PFSK-1 (cell line): Measurements from ENCODE around the gene FSHR.

Experiments
- FOXP2 ChIP-seq: optimal IDR thresholded peaks from 2 replicates; pipeline ENCODE3; 2011; ENCODE audit warnings: borderline replicate concordance, control low read depth, inconsistent platforms; ENCODE audit not compliant: insufficient read depth; ENCODE audit errors: extremely low read length, extremely low read depth
- POLR2AphosphoS5 ChIP-seq: IDR thresholded peaks from 2 replicates; pipeline ENCODE4 v1.6.1; 2012; ENCODE audit warnings: low read depth, mild to moderate bottlenecking, control low read depth, low read length, moderate library complexity
- SIN3A ChIP-seq: IDR thresholded peaks from 2 replicates; pipeline ENCODE4 v1.6.1; 2012; ENCODE audit warnings: mild to moderate bottlenecking, low read length, moderate library complexity, borderline replicate concordance; ENCODE audit not compliant: insufficient read depth
- TAF1 ChIP-seq: IDR thresholded peaks from 2 replicates; pipeline ENCODE4 v1.6.1; 2012; ENCODE audit warnings: low read length, control low read depth, borderline replicate concordance; ENCODE audit not compliant: insufficient read depth
- TF ChIP-seq, protein P1 (sequence below), 2 experiments: IDR thresholded peaks; 2 replicates each; pipeline versions ENCODE4 v1.6.1 to v1.8.0; 2011 to 2012; ENCODE audit warnings: low read depth in 2 of 2, low read length in 2 of 2, control low read depth in 1 of 2, inconsistent platforms in 1 of 2, mild to moderate bottlenecking in 1 of 2, moderate library complexity in 1 of 2; ENCODE audit not compliant: insufficient read depth in 1 of 2

FSHR gene

DNA sequence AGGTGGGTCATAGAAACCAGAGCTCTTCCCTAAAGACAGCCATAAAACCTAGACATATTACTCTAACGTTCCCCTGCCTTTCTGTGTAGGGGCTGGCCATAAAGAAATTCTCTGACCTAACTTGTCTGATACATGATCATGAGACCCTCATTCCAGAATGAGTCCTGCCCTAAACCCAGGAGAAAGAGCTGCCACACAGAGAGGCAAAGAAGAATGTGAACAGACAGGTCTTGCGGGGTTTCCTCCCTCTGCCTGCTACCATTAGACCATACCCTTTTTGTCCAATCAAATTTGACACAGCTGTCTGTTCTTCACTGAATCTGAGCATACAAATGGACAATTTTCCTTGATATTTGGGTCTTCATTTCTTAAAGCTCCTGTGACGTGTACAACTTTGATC lies 200.0 kb downstream of the FSHR start:
- TF ChIP-seq FOXP2: no peak
- no peak for TF ChIP-seq SIN3A
- TF ChIP-seq, protein P1, sequence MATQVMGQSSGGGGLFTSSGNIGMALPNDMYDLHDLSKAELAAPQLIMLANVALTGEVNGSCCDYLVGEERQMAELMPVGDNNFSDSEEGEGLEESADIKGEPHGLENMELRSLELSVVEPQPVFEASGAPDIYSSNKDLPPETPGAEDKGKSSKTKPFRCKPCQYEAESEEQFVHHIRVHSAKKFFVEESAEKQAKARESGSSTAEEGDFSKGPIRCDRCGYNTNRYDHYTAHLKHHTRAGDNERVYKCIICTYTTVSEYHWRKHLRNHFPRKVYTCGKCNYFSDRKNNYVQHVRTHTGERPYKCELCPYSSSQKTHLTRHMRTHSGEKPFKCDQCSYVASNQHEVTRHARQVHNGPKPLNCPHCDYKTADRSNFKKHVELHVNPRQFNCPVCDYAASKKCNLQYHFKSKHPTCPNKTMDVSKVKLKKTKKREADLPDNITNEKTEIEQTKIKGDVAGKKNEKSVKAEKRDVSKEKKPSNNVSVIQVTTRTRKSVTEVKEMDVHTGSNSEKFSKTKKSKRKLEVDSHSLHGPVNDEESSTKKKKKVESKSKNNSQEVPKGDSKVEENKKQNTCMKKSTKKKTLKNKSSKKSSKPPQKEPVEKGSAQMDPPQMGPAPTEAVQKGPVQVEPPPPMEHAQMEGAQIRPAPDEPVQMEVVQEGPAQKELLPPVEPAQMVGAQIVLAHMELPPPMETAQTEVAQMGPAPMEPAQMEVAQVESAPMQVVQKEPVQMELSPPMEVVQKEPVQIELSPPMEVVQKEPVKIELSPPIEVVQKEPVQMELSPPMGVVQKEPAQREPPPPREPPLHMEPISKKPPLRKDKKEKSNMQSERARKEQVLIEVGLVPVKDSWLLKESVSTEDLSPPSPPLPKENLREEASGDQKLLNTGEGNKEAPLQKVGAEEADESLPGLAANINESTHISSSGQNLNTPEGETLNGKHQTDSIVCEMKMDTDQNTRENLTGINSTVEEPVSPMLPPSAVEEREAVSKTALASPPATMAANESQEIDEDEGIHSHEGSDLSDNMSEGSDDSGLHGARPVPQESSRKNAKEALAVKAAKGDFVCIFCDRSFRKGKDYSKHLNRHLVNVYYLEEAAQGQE (IDR thresholded peaks at IDR 0.05; ENCODE audit: insufficient read depth in 1 of 2, low read depth in 2 of 2, low read length in 2 of 2): no peak
- TF ChIP-seq TAF1: no peak
- TF ChIP-seq POLR2AphosphoS5: no peak

DNA sequence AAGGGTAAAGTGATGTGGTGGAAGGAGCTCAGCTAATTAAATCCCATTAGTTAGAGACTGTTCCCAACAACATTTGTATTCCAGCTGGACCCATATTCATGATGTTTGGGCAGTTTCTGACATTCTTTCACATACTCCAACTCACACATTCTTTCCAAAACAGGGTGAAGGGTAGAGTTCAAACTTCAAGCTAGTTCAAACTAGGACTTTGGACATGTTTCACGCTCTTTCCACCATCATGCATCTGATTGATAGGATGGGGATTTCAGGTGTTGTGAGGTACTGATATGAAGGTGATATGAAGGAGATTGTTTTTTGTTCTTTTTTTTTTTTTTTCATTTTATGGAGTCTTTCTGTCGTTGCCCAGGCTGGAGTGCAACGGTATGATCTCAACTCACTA lies 201.7 kb downstream of the FSHR start:
- TF ChIP-seq FOXP2 (no peak), POLR2AphosphoS5 (no peak), TAF1 (no peak), SIN3A (no peak)
- TF ChIP-seq, protein P1 (IDR thresholded peaks at IDR 0.05; ENCODE audit: insufficient read depth in 1 of 2, low read depth in 2 of 2, low read length in 2 of 2): no peak

- TF ChIP-seq, protein P1 (IDR thresholded peaks at IDR 0.05; ENCODE audit: insufficient read depth in 1 of 2, low read depth in 2 of 2, low read length in 2 of 2): no peak
- TF ChIP-seq TAF1 (no peak), POLR2AphosphoS5 (no peak), FOXP2 (no peak), SIN3A (no peak)
These were observed 202.2 kb downstream of the FSHR start for GRCh38 chr2:48952143-48952542.

DNA sequence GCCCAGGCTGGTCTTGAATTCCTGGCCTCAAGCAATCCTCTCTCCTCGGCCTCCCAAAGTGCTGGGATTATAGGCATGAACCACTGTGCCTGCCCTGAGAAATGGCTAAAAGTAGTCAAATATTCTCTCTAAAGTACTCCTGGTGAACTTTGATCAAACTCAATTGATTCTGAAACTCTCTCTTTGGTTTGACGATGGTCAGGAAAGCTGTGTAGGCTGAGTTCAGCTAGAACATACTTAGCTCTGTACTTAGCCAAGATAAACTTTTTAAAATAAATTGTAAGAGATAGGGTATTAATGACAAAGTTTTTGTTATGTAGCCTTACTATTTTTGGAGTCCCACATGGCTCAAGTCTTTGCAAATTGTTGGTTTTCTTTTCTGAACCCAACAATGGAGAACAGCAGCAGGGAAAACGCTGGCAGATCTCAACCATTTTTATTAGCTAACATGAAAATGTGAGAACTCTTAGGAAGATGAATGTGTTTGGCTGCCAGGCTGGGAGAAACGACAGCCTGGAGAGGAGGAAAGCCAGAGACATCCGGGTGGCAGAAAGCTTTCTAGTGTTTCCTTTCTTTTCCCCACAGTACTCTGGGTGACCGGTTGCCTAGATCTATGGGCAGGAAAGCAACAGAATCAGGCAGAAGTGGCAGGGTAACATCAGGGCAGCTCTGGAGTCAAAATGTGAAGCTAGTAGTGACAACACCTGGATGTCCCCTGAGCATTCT lies 205.8 kb downstream of the FSHR start:
- no peak for TF ChIP-seq POLR2AphosphoS5
- TF ChIP-seq, protein P1 (IDR thresholded peaks at IDR 0.05; ENCODE audit: insufficient read depth in 1 of 2, low read depth in 2 of 2, low read length in 2 of 2): no peak
- no peak for TF ChIP-seq FOXP2
- TF ChIP-seq TAF1: no peak
- no peak for TF ChIP-seq SIN3A

DNA sequence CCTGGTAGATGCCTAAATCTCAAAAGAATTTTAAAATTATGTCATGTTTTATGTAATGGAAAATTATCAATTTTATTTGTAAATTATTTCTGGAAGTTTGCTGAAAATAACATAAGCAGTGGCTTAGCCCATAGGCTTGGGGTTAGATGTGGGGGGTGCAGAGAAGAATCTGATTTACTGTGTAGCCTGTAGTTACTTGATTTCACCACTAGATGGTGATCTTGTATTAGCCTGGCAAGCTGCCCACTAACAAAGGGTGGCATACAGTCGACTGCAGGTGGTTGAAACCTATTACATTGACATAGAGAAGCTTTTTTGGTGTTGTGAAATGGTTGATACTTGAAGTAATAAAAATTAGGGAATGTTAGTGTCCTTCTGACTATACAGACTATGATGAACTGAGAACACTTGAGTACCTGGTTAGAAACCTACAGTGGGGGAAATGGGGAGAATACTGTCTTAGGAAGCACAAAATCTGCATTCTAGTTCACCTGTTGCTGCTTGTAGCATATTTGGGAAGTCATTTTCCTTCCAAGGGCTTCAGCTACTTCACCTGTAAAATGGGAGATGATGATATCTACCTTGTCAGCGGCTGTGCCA lies 207.8 kb downstream of the FSHR start:
- TF ChIP-seq POLR2AphosphoS5 (no peak), FOXP2 (no peak), TAF1 (no peak), SIN3A (no peak)
- TF ChIP-seq, protein P1 (IDR thresholded peaks at IDR 0.05; ENCODE audit: insufficient read depth in 1 of 2, low read depth in 2 of 2, low read length in 2 of 2): no peak
